ENCODE results near the gene STARD8.

STARD8 gene

GRCh38 chrX:68672581-68673318 lies 25.3 kb downstream of the STARD8 start:
- TF ChIP-seq, protein P1, sequence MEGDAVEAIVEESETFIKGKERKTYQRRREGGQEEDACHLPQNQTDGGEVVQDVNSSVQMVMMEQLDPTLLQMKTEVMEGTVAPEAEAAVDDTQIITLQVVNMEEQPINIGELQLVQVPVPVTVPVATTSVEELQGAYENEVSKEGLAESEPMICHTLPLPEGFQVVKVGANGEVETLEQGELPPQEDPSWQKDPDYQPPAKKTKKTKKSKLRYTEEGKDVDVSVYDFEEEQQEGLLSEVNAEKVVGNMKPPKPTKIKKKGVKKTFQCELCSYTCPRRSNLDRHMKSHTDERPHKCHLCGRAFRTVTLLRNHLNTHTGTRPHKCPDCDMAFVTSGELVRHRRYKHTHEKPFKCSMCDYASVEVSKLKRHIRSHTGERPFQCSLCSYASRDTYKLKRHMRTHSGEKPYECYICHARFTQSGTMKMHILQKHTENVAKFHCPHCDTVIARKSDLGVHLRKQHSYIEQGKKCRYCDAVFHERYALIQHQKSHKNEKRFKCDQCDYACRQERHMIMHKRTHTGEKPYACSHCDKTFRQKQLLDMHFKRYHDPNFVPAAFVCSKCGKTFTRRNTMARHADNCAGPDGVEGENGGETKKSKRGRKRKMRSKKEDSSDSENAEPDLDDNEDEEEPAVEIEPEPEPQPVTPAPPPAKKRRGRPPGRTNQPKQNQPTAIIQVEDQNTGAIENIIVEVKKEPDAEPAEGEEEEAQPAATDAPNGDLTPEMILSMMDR (IDR thresholded peaks at IDR 0.05; ENCODE audit: insufficient read depth, low read depth, low read length, missing control alignments), result no peak
- no peak for DNase-seq (ENCODE audit: low read depth)
- no peak overlapping the region for H3K4me3 ChIP-seq (ENCODE audit: low read length)

DNA sequence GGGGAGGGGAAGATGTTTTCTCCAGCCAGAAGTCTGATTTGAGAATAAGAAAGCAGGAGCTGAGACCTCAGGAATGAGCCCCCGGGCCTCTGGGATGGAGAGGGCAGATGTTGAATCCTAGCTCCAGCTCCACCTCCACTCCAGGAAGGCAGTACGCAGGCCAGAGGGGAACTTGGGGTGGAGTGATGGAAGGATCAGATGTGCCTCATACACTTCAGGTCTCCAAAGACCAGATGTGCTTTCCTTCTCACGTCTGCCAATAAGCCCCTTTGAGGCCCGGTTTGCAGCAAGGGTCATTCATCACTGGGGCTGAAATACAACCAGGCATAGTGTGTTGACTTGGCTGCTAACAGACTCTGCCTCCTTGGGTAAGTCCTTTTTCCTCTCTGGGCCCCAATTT lies 28.1 kb downstream of the STARD8 start:
- DNase-seq (ENCODE audit: low read depth), result no peak
- no peak overlapping the region for H3K4me3 ChIP-seq (ENCODE audit: low read length)
- TF ChIP-seq, protein P1 (IDR thresholded peaks at IDR 0.05; ENCODE audit: insufficient read depth, low read depth, low read length, missing control alignments), result no peak

DNA sequence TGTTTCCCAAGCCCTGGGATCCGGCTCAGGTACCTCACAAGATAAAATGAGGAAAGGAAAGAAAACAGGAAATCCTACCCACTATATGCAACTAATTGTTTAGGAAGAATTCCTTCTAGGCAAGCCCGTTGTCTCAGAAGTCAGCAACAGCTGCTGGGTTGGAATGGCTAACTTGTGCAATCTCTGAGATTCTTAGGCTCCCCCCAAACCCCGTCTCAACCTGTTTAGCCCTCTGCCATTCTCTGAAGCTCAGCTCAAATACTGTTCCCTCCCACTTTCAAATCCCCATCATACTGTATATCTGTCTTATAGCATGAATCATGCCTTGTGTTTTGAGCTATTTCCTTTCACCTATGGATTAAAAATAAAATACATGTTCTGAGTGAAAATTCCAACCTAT lies 28.9 kb downstream of the STARD8 start:
- TF ChIP-seq, protein P1 (IDR thresholded peaks at IDR 0.05; ENCODE audit: insufficient read depth, low read depth, low read length, missing control alignments), result no peak
- DNase-seq (ENCODE audit: low read depth), result no peak
- no peak overlapping the region for H3K4me3 ChIP-seq (ENCODE audit: low read length)

- no peak overlapping the region for H3K4me3 ChIP-seq (ENCODE audit: low read length)
- no peak for DNase-seq (ENCODE audit: low read depth)
- TF ChIP-seq, protein P1 (IDR thresholded peaks at IDR 0.05; ENCODE audit: insufficient read depth, low read depth, low read length, missing control alignments), result no peak
Measured at GRCh38 chrX:68677998-68678397, 30.5 kb downstream of the STARD8 start.

DNA sequence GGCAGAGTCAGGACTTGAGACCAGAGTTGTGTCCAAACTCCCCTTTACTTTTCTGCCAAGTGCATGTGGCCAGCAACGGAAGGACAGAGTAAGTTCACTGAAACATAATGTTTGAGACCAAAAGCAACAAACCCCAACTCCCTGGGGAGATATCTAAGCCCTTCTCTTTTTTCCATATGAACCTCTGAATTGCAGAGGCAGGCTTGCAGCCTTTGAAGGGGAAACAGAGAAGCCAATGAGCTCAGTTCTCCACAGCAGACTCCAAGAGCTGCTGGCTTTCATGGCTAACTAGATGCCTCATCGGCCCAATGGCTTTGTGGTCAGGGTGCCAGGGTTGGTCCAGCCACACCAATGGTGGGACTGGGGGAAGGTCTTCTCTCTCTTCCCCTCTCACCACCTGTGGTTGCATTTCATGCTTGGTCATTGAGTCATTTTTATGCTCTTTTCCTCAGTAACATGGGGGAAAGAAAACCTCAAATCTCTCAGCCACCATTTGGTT lies 34.0 kb downstream of the STARD8 start:
- no peak for DNase-seq (ENCODE audit: low read depth)
- no peak overlapping the region for H3K4me3 ChIP-seq (ENCODE audit: low read length)
- TF ChIP-seq, protein P1 (IDR thresholded peaks at IDR 0.05; ENCODE audit: insufficient read depth, low read depth, low read length, missing control alignments), result no peak

- DNase-seq (ENCODE audit: low read depth), result no peak
- H3K4me3 ChIP-seq (ENCODE audit: low read length), result no peak overlapping the region
- TF ChIP-seq, protein P1 (IDR thresholded peaks at IDR 0.05; ENCODE audit: insufficient read depth, low read depth, low read length, missing control alignments), result no peak
Measured at GRCh38 chrX:68682790-68683189, 35.3 kb downstream of the STARD8 start.

DNA sequence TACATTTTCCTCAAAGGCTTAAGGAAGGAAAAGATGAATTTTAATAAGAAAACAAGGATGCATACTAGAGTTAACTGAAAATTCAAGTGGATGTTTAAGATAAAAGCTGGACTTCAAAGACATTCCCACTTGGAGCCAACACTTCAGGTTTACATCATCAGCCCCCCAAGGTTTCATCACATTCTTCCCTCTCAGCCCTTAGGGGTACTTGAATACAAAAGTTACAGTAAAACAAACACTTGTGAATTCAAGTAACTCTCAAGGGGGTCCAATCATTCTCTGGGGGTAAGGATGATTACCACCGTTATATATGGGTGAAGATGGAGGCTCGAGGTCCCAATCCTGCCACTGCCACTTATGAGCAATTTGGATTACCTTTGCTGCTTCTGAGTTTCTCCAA lies 36.1 kb downstream of the STARD8 start:
- TF ChIP-seq, protein P1 (IDR thresholded peaks at IDR 0.05; ENCODE audit: insufficient read depth, low read depth, low read length, missing control alignments), result no peak
- DNase-seq (ENCODE audit: low read depth), result no peak
- no peak overlapping the region for H3K4me3 ChIP-seq (ENCODE audit: low read length)
